Suprapubic skin (tissue), 4 donors: ENCODE measurements around the gene SLC39A9. TPM values are rescaled to one million over a fixed set of nuclear protein-coding genes. Genes with fewer than 3 reads are reported as not detected.

Experiments used
- DNase-seq, 2 donors: peaks; one replicate each; pipeline ENCODE4 v3.0.0-alpha.2; 2019; ENCODE audit warnings: low spot score in 2 of 2
- H3K27ac ChIP-seq: fragments of 200-600 bp; sonication (generic); one replicate; pipeline ENCODE4 v1.5.1; 2019
- H3K27me3 ChIP-seq: fragments of 200-600 bp; sonication (generic); one replicate; pipeline ENCODE4 v1.5.1; 2019
- H3K36me3 ChIP-seq: fragments of 200-600 bp; sonication (generic); one replicate; pipeline ENCODE4 v1.5.1; 2019
- H3K4me1 ChIP-seq: fragments of 200-600 bp; sonication (generic); one replicate; pipeline ENCODE4 v1.5.1; 2019
- H3K4me3 ChIP-seq: fragments of 200-600 bp; sonication (generic); one replicate; pipeline ENCODE4 v1.5.1; 2019; ENCODE audit warnings: mild to moderate bottlenecking
- H3K9me3 ChIP-seq: fragments of 200-600 bp; sonication (generic); one replicate; pipeline ENCODE4 v1.5.1; 2019
- CTCF ChIP-seq, 2 donors: fragments of 200-600 bp in 1 of 2; fragments of 450-650 bp in 1 of 2; sonication (generic) in 1 of 2; IDR thresholded peaks; one replicate each; pipeline ENCODE4 v1.5.1; 2016 to 2019; ENCODE audit warnings: antibody characterized with exemption in 2 of 2, mild to moderate bottlenecking in 1 of 2, moderate library complexity in 1 of 2
- EP300 ChIP-seq: sonication (generic); formaldehyde crosslinking; IDR thresholded peaks from one replicate; pipeline ENCODE4 v1.6.1; 2017; ENCODE audit warnings: antibody characterized with exemption
- POLR2A ChIP-seq, 2 donors: fragments of 450-650 bp; IDR thresholded peaks; one replicate each; pipeline ENCODE4 v1.6.1; 2017; ENCODE audit warnings: antibody characterized with exemption in 2 of 2, mild to moderate bottlenecking in 2 of 2, moderate library complexity in 2 of 2
- POLR2AphosphoS5 ChIP-seq, 3 donors: sonication (generic); formaldehyde crosslinking; IDR thresholded peaks; one replicate each; pipeline ENCODE4 v1.6.1; 2017; ENCODE audit warnings: antibody characterized with exemption in 3 of 3
- WGBS: methylation state at CpG from one replicate; pipeline ENCODE4 v1.1.5; 2018; 5-methylcytosine and 5-hydroxymethylcytosine counted together
- total RNA-seq, 4 donors: library from RNA; depleted of rRNA; stranded (reverse); fragments of >200 nt; gene quantifications; one replicate each; pipeline ENCODE4 v1.1.0, GENCODE V29; 2016

Gene SLC39A9
- total RNA-seq, 4 donors from 2014 or later = 46.5 to 65.6 (median 60.2) TPM

GRCh38 chr14:69424149-69424923, 25.8 kb downstream of the SLC39A9 start:
- Histone ChIP-seq H3K4me1 (no peaks in the 10 kb centered on the region), H3K36me3 (peaks cover 33% of the 10 kb centered on the region), H3K27ac (no peak overlapping the region), H3K4me3 (no peak overlapping the region), H3K27me3 (no peaks in the 10 kb centered on the region), H3K9me3 (no peaks in the 10 kb centered on the region)
- TF ChIP-seq CTCF (IDR thresholded peaks at IDR 0.05) = no peak
- no peak for TF ChIP-seq POLR2AphosphoS5 (IDR thresholded peaks at IDR 0.05)
- TF ChIP-seq EP300 = no peak
- no peak for TF ChIP-seq POLR2A (IDR thresholded peaks at IDR 0.05)
- no peak for DNase-seq
- WGBS = 93% methylated on average over 2 of the region's 2 CpGs

GRCh38 chr14:69427596-69427995, 29.1 kb downstream of the SLC39A9 start:
- TF ChIP-seq POLR2A (IDR thresholded peaks at IDR 0.05) = no peak
- no peak for TF ChIP-seq POLR2AphosphoS5 (IDR thresholded peaks at IDR 0.05)
- TF ChIP-seq EP300 = no peak
- no peak for TF ChIP-seq CTCF (IDR thresholded peaks at IDR 0.05)
- WGBS = 98% methylated on average over 1 of the region's 1 CpG
- Histone ChIP-seq H3K4me1 (no peaks in the 10 kb centered on the region), H3K9me3 (no peaks in the 10 kb centered on the region), H3K27ac (no peak overlapping the region), H3K27me3 (no peaks in the 10 kb centered on the region), H3K4me3 (no peak overlapping the region), H3K36me3 (peaks cover 26% of the 10 kb centered on the region)
- no peak for DNase-seq

GRCh38 chr14:69428289-69428998, 30.0 kb downstream of the SLC39A9 start:
- H3K27ac ChIP-seq = no peak overlapping the region
- TF ChIP-seq POLR2AphosphoS5 (IDR thresholded peaks at IDR 0.05) (no peak), POLR2A (IDR thresholded peaks at IDR 0.05) (no peak), CTCF (IDR thresholded peaks at IDR 0.05) (no peak), EP300 (no peak)
- H3K36me3 ChIP-seq = peaks cover 26% of the 10 kb centered on the region
- WGBS = 84% methylated on average over 6 of the region's 6 CpGs
- no peaks in the 10 kb centered on the region for H3K27me3 ChIP-seq
- no peak for DNase-seq
- H3K4me1 ChIP-seq = no peaks in the 10 kb centered on the region
- H3K4me3 ChIP-seq = no peak overlapping the region
- H3K9me3 ChIP-seq = no peaks in the 10 kb centered on the region

- TF ChIP-seq POLR2A (IDR thresholded peaks at IDR 0.05) (no peak), POLR2AphosphoS5 (IDR thresholded peaks at IDR 0.05) (no peak), EP300 (no peak), CTCF (IDR thresholded peaks at IDR 0.05) (no peak)
- Histone ChIP-seq H3K4me3 (no peak overlapping the region), H3K36me3 (peaks cover 24% of the 10 kb centered on the region), H3K27me3 (no peaks in the 10 kb centered on the region), H3K27ac (no peak overlapping the region), H3K4me1 (no peaks in the 10 kb centered on the region), H3K9me3 (no peaks in the 10 kb centered on the region)
- no peak for DNase-seq
Measured at GRCh38 chr14:69429643-69430042, 31.2 kb downstream of the SLC39A9 start.

GRCh38 chr14:69430306-69430939, 31.9 kb downstream of the SLC39A9 start:
- H3K9me3 ChIP-seq = no peaks in the 10 kb centered on the region
- DNase-seq = no peak
- TF ChIP-seq POLR2A (IDR thresholded peaks at IDR 0.05) = no peak
- no peak for TF ChIP-seq CTCF (IDR thresholded peaks at IDR 0.05)
- TF ChIP-seq EP300 = no peak
- TF ChIP-seq POLR2AphosphoS5 (IDR thresholded peaks at IDR 0.05) = no peak
- no peak overlapping the region for H3K27ac ChIP-seq
- peaks cover 16% of the 10 kb centered on the region for H3K36me3 ChIP-seq
- WGBS = 93% methylated on average over 1 of the region's 1 CpG
- no peaks in the 10 kb centered on the region for H3K27me3 ChIP-seq
- no peak overlapping the region for H3K4me3 ChIP-seq
- no peaks in the 10 kb centered on the region for H3K4me1 ChIP-seq
